ENCODE results near the gene SLC18A2.
A peak's percentile ranks its signal among the peaks of the same experiment; 100 is the strongest.

The SLC18A2 gene

GRCh38 chr10:117221156-117221711 lies 19.7 kb upstream of the SLC18A2 start:
- DNase-seq (ENCODE audit: low read depth in 2 of 2) = peak in 1 of 2 donors; percentile 59
- TF ChIP-seq CTCF (IDR thresholded peaks at IDR 0.05; ENCODE audit: low read depth, low read length) = no peak
- H3K4me3 ChIP-seq (replicated peaks in 1 of 2; ENCODE audit: low read depth in 2 of 2, low read length in 2 of 2) = no peak overlapping the region

GRCh38 chr10:117222552-117222951 lies 18.4 kb upstream of the SLC18A2 start:
- TF ChIP-seq CTCF (IDR thresholded peaks at IDR 0.05; ENCODE audit: low read depth, low read length) = no peak
- no peak for DNase-seq (ENCODE audit: low read depth in 2 of 2)

GRCh38 chr10:117222976-117223692 lies 17.8 kb upstream of the SLC18A2 start:
- no peak for TF ChIP-seq CTCF (IDR thresholded peaks at IDR 0.05; ENCODE audit: low read depth, low read length)
- no peak for DNase-seq (ENCODE audit: low read depth in 2 of 2)
- H3K4me3 ChIP-seq (replicated peaks in 1 of 2; ENCODE audit: low read depth in 2 of 2, low read length in 2 of 2) = no peak overlapping the region

More at GRCh38 chr10:117222552-117222951, 18.4 kb upstream of the SLC18A2 start:
- no peak overlapping the region for H3K4me3 ChIP-seq (replicated peaks in 1 of 2; ENCODE audit: low read depth in 2 of 2, low read length in 2 of 2)

- no peak overlapping the region for H3K4me3 ChIP-seq (replicated peaks in 1 of 2; ENCODE audit: low read depth in 2 of 2, low read length in 2 of 2)
- DNase-seq (ENCODE audit: low read depth in 2 of 2) = no peak
- no peak for TF ChIP-seq CTCF (IDR thresholded peaks at IDR 0.05; ENCODE audit: low read depth, low read length)
These were observed 17.1 kb upstream of the SLC18A2 start for GRCh38 chr10:117223693-117224430.

- TF ChIP-seq CTCF (IDR thresholded peaks at IDR 0.05; ENCODE audit: low read depth, low read length) = no peak
These were observed 16.0 kb upstream of the SLC18A2 start for GRCh38 chr10:117224881-117225280.

GRCh38 chr10:117226813-117227451 lies 14.0 kb upstream of the SLC18A2 start:
- H3K4me3 ChIP-seq (replicated peaks in 1 of 2; ENCODE audit: low read depth in 2 of 2, low read length in 2 of 2) = no peak overlapping the region
- peak; percentile 54 for TF ChIP-seq CTCF (IDR thresholded peaks at IDR 0.05; ENCODE audit: low read depth, low read length)
- peak; percentile 41 to 43 for DNase-seq (ENCODE audit: low read depth in 2 of 2)

More at GRCh38 chr10:117224881-117225280, 16.0 kb upstream of the SLC18A2 start:
- no peak overlapping the region for H3K4me3 ChIP-seq (replicated peaks in 1 of 2; ENCODE audit: low read depth in 2 of 2, low read length in 2 of 2)
- no peak for DNase-seq (ENCODE audit: low read depth in 2 of 2)

Data from cardiac fibroblast (primary cell).